EH (cell line): ENCODE measurements around the gene FBN3.
"Not testable (repeated sequence)": the region's sequence is repeated elsewhere in the genome, so short reads cannot be mapped to it uniquely, and the experiment has no call there.

Source experiments
- DNase-seq: peaks from one replicate; pipeline ENCODE4 v3.0.0-alpha.2; 2015; ENCODE audit warnings: low read depth

FBN3 gene

GRCh38 chr19:8056533-8056932, 92.9 kb downstream of the FBN3 start:
- DNase-seq = no peak

- no peak for DNase-seq
Measured at GRCh38 chr19:8054169-8054568, 95.2 kb downstream of the FBN3 start.

- no peak for DNase-seq
Measured at GRCh38 chr19:8052464-8052859, 96.9 kb downstream of the FBN3 start, which contains the start of gene CCL25. CCL25 (plus strand) TSS chr19:8052760; CDS start chr19:8053050, 290 bp downstream.

GRCh38 chr19:8050274-8051096, 98.9 kb downstream of the FBN3 start:
- DNase-seq = peak; percentile 56

GRCh38 chr19:8046569-8047165, 102.7 kb downstream of the FBN3 start:
- no peak for DNase-seq

- no peak for DNase-seq
Measured at GRCh38 chr19:8045872-8046568, 103.4 kb downstream of the FBN3 start.

- DNase-seq = no peak
Measured at GRCh38 chr19:8044018-8044417, 105.4 kb downstream of the FBN3 start.

GRCh38 chr19:8042900-8043299, 106.5 kb downstream of the FBN3 start:
- no peak for DNase-seq

GRCh38 chr19:8041531-8041931, 107.9 kb downstream of the FBN3 start:
- no peak for DNase-seq

GRCh38 chr19:8039231-8039630, 110.2 kb downstream of the FBN3 start:
- DNase-seq = no peak

GRCh38 chr19:8038815-8039214, 110.6 kb downstream of the FBN3 start:
- DNase-seq = no peak

- no peak for DNase-seq
Measured at GRCh38 chr19:8036434-8037099, 112.8 kb downstream of the FBN3 start.

GRCh38 chr19:8034178-8034525, 115.2 kb downstream of the FBN3 start:
- no peak for DNase-seq

GRCh38 chr19:8033287-8034177, 115.9 kb downstream of the FBN3 start:
- not testable (repeated sequence) for DNase-seq

GRCh38 chr19:8030960-8031359, 118.4 kb downstream of the FBN3 start:
- peak; percentile 2 for DNase-seq

GRCh38 chr19:8028951-8029491, 120.4 kb downstream of the FBN3 start:
- DNase-seq = no peak

GRCh38 chr19:8025316-8025715, 124.1 kb downstream of the FBN3 start:
- DNase-seq = no peak

GRCh38 chr19:8024256-8024655, 125.1 kb downstream of the FBN3 start:
- not testable (repeated sequence) for DNase-seq

GRCh38 chr19:8023371-8023770, 126.0 kb downstream of the FBN3 start:
- peak; percentile 3 for DNase-seq

GRCh38 chr19:8022275-8022674, 127.1 kb downstream of the FBN3 start:
- no peak for DNase-seq

- DNase-seq = no peak
Measured at GRCh38 chr19:8021374-8021773, 128.0 kb downstream of the FBN3 start.
